ENCODE measurements around the gene MMP24OS.

GRCh38 chr20:35253010-35253409, 24.9 kb downstream of the MMP24OS start:
- TF ChIP-seq POLR2A (IDR thresholded peaks at IDR 0.05), result no peak
- TF ChIP-seq, protein P1, sequence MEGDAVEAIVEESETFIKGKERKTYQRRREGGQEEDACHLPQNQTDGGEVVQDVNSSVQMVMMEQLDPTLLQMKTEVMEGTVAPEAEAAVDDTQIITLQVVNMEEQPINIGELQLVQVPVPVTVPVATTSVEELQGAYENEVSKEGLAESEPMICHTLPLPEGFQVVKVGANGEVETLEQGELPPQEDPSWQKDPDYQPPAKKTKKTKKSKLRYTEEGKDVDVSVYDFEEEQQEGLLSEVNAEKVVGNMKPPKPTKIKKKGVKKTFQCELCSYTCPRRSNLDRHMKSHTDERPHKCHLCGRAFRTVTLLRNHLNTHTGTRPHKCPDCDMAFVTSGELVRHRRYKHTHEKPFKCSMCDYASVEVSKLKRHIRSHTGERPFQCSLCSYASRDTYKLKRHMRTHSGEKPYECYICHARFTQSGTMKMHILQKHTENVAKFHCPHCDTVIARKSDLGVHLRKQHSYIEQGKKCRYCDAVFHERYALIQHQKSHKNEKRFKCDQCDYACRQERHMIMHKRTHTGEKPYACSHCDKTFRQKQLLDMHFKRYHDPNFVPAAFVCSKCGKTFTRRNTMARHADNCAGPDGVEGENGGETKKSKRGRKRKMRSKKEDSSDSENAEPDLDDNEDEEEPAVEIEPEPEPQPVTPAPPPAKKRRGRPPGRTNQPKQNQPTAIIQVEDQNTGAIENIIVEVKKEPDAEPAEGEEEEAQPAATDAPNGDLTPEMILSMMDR (IDR thresholded peaks at IDR 0.05), result no peak
- no peak for TF ChIP-seq POLR2AphosphoS5 (IDR thresholded peaks at IDR 0.05)
